CD4-positive, CD25-positive, alpha-beta regulatory T cell (primary cell): ENCODE data around the gene ZDHHC14. TPM values are rescaled to one million over a fixed set of nuclear protein-coding genes. Genes with fewer than 3 reads are reported as not detected.

Source experiments
- ATAC-seq, 2 donors: fragments of 150-1000 bp; cut with Tn5 transposase; one replicate each; pipeline ENCODE4 v1.10.0; 2021; ENCODE audit warnings: low read depth in 2 of 2, moderate number of reproducible peaks in 2 of 2, moderate library complexity in 1 of 2
- DNase-seq, 3 donors: peaks; one replicate each; pipeline versions ENCODE4 v3.0.0 to v3.0.0-alpha.2; 2012 to 2022; ENCODE audit warnings: mixed read lengths in 1 of 3
- H3K27ac ChIP-seq: one replicate; pipeline ENCODE4 v1.7.0; 2013; ENCODE audit warnings: mild to moderate bottlenecking, low read length; ENCODE audit not compliant: insufficient read depth, poor library complexity, severe bottlenecking
- H3K27me3 ChIP-seq: one replicate; pipeline ENCODE4 v1.7.0; 2013; ENCODE audit warnings: low read length; ENCODE audit not compliant: control insufficient read depth, insufficient read depth
- H3K36me3 ChIP-seq: one replicate; pipeline ENCODE4 v1.7.0; 2013; ENCODE audit warnings: mild to moderate bottlenecking, low read length, moderate library complexity; ENCODE audit not compliant: control insufficient read depth, insufficient read depth
- H3K4me1 ChIP-seq: 2 replicates; pipeline ENCODE4 v1.7.0; 2013; ENCODE audit warnings: mild to moderate bottlenecking, low read length; ENCODE audit not compliant: insufficient read depth, control insufficient read depth, poor library complexity, severe bottlenecking
- H3K4me3 ChIP-seq: one replicate; pipeline ENCODE4 v1.7.0; 2013; ENCODE audit warnings: low read depth, mild to moderate bottlenecking, low read length, moderate library complexity
- H3K9me3 ChIP-seq, 2 experiments: 1 replicate in 1 of 2; 2 replicates in 1 of 2; pipeline ENCODE4 v1.7.0; 2013; ENCODE audit warnings: low read length in 2 of 2, mild to moderate bottlenecking in 1 of 2, moderate library complexity in 1 of 2; ENCODE audit not compliant: control insufficient read depth in 2 of 2
- H3K27ac Mint-ChIP-seq, 3 donors: one replicate each; pipeline ENCODE4 v1.8.0; 2020 to 2022; ENCODE audit warnings: mild to moderate bottlenecking in 3 of 3, mixed read lengths in 3 of 3, moderate library complexity in 2 of 3
- H3K27me3 Mint-ChIP-seq: one replicate; pipeline ENCODE4 v1.8.0; 2022; ENCODE audit warnings: mild to moderate bottlenecking, mixed read lengths
- H3K36me3 Mint-ChIP-seq: one replicate; pipeline ENCODE4 v1.8.0; 2020; ENCODE audit warnings: mixed read lengths
- H3K4me1 Mint-ChIP-seq, 4 donors: one replicate each; pipeline ENCODE4 v1.8.0; 2020 to 2022; ENCODE audit warnings: mixed read lengths in 4 of 4, mild to moderate bottlenecking in 1 of 4
- H3K4me3 Mint-ChIP-seq, 4 donors: one replicate each; pipeline ENCODE4 v1.8.0; 2020 to 2022; ENCODE audit warnings: mild to moderate bottlenecking in 4 of 4, mixed read lengths in 4 of 4, moderate library complexity in 3 of 4
- H3K9me3 Mint-ChIP-seq, 7 donors: one replicate each; pipeline ENCODE4 v1.8.0; 2020 to 2022; ENCODE audit warnings: mixed read lengths in 7 of 7, mild to moderate bottlenecking in 3 of 7, moderate library complexity in 2 of 7
- polyA plus RNA-seq, 4 donors: library from polyadenylated mRNA; unstranded; fragments of 300-500 nt; fragmentation: Illumina TruSeq; gene quantifications; one replicate each; pipeline ENCODE4 v1.2.3, GENCODE V29; 2021
- total RNA-seq: library from RNA; stranded (reverse); gene quantifications from one replicate; pipeline ENCODE4 v1.2.3, GENCODE V29; 2022

Gene ZDHHC14
- total and polyA plus RNA-seq, 5 donors from 2014 or later = 0.29 to 4.2 (median 1.0) TPM

GRCh38 chr6:157484181-157484580 is 103.2 kb downstream of the ZDHHC14 start:
- Mint-ChIP-seq H3K4me1 (peaks cover 6 to 18% (median 11%) of the 10 kb centered on the region in 4 donors), H3K9me3 (peaks cover 0 to 4% (median 0%) of the 10 kb centered on the region in 7 donors), H3K27me3 (no peaks in the 10 kb centered on the region), H3K4me3 (no peak overlapping the region), H3K27ac (no peak overlapping the region), H3K36me3 (peaks cover 5% of the 10 kb centered on the region)
- ATAC-seq (no peak), DNase-seq (no peak)
- Histone ChIP-seq H3K27me3 (no peaks in the 10 kb centered on the region), H3K4me3 (no peak overlapping the region), H3K36me3 (no peaks in the 10 kb centered on the region), H3K9me3 (no peaks in the 10 kb centered on the region), H3K27ac (no peak overlapping the region), H3K4me1 (peaks cover 15% of the 10 kb centered on the region)

GRCh38 chr6:157486572-157486971 is 105.6 kb downstream of the ZDHHC14 start:
- Histone ChIP-seq H3K36me3 (no peaks in the 10 kb centered on the region), H3K4me3 (no peak overlapping the region), H3K9me3 (no peaks in the 10 kb centered on the region), H3K4me1 (peaks cover 15% of the 10 kb centered on the region), H3K27me3 (no peaks in the 10 kb centered on the region), H3K27ac (no peak overlapping the region)
- ATAC-seq (peak; percentile 62 to 74), DNase-seq (peak in 1 of 3 donors; percentile 80)
- Mint-ChIP-seq H3K4me1 (peaks cover 2 to 18% (median 13%) of the 10 kb centered on the region in 4 donors), H3K27ac (peak overlapping the region; percentile 18 to 86 (median 84)), H3K4me3 (peak overlapping the region in 1 of 4 donors; percentile 55), H3K36me3 (peaks cover 5% of the 10 kb centered on the region), H3K27me3 (no peaks in the 10 kb centered on the region), H3K9me3 (peaks cover 0 to 4% (median 0%) of the 10 kb centered on the region in 7 donors)

GRCh38 chr6:157487110-157487773 is 106.3 kb downstream of the ZDHHC14 start:
- H3K27me3 ChIP-seq = no peaks in the 10 kb centered on the region
- Mint-ChIP-seq H3K27me3 (no peaks in the 10 kb centered on the region), H3K4me1 (peaks cover 0 to 18% (median 13%) of the 10 kb centered on the region in 4 donors), H3K27ac (peak overlapping the region in 2 of 3 donors; percentile 18 to 84), H3K9me3 (peaks cover 0 to 4% (median 0%) of the 10 kb centered on the region in 7 donors), H3K36me3 (peaks cover 5% of the 10 kb centered on the region), H3K4me3 (no peak overlapping the region)
- no peaks in the 10 kb centered on the region for H3K36me3 ChIP-seq
- no peak for DNase-seq
- H3K9me3 ChIP-seq = no peaks in the 10 kb centered on the region
- no peak overlapping the region for H3K27ac ChIP-seq
- H3K4me1 ChIP-seq = peaks cover 15% of the 10 kb centered on the region
- ATAC-seq = no peak
- H3K4me3 ChIP-seq = no peak overlapping the region

DNA sequence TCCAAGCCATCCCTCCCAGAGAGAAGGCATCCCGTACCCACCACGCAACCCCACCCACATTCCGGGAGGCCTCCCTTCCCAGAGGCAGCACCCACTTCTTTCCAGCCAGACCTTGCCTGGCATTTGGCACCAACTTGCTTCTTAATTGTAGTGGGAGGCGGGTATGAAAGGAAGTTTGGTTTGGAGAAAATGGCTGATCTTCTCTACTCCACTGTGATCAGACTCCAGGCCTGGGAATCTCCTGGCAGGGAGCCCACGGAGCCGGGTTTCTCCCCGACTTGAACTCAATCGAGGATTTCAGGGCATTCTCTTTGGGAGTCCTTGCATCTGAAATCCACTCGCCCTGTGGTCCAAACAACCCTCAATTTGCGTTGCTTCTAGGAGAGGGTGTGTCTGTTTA is 107.1 kb downstream of the ZDHHC14 start:
- Histone ChIP-seq H3K4me3 (no peak overlapping the region), H3K27ac (no peak overlapping the region), H3K36me3 (no peaks in the 10 kb centered on the region), H3K9me3 (no peaks in the 10 kb centered on the region), H3K27me3 (no peaks in the 10 kb centered on the region), H3K4me1 (peaks cover 15% of the 10 kb centered on the region)
- H3K4me3 Mint-ChIP-seq = no peak overlapping the region
- H3K27me3 Mint-ChIP-seq = no peaks in the 10 kb centered on the region
- H3K9me3 Mint-ChIP-seq = peaks cover 0 to 4% (median 0%) of the 10 kb centered on the region in 7 donors
- peaks cover 0 to 20% (median 13%) of the 10 kb centered on the region in 4 donors for H3K4me1 Mint-ChIP-seq
- peak overlapping the region in 1 of 3 donors; percentile 17 for H3K27ac Mint-ChIP-seq
- DNase-seq (no peak), ATAC-seq (no peak)
- peaks cover 9% of the 10 kb centered on the region for H3K36me3 Mint-ChIP-seq

DNA sequence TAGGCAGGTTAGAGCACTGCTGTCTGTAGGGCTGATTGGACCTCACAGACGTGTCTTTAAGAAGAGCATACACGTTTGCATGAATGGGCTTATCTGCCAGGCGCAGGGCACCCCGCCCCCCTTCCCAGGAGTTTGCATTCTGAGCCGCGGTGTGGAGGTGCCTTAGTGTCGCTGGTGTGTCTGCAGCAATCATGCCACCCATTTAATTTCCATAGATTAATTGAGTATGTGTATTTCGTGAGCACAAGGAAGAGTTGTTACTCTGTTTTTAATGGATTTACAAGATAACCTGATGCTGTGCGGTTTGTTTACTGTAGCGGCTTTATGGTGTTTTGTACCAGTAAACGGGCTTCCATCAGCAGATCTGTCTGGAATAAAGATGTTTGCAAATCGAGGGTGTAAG is 107.7 kb downstream of the ZDHHC14 start:
- Histone ChIP-seq H3K4me1 (peaks cover 15% of the 10 kb centered on the region), H3K27me3 (no peaks in the 10 kb centered on the region), H3K27ac (no peak overlapping the region), H3K36me3 (no peaks in the 10 kb centered on the region), H3K9me3 (no peaks in the 10 kb centered on the region), H3K4me3 (no peak overlapping the region)
- Mint-ChIP-seq H3K27ac (peak overlapping the region in 1 of 3 donors; percentile 17), H3K36me3 (peaks cover 8% of the 10 kb centered on the region), H3K4me1 (peaks cover 0 to 20% (median 14%) of the 10 kb centered on the region in 4 donors), H3K9me3 (peaks cover 0 to 4% (median 0%) of the 10 kb centered on the region in 7 donors), H3K27me3 (no peaks in the 10 kb centered on the region), H3K4me3 (no peak overlapping the region)
- no peak for ATAC-seq
- no peak for DNase-seq

DNA sequence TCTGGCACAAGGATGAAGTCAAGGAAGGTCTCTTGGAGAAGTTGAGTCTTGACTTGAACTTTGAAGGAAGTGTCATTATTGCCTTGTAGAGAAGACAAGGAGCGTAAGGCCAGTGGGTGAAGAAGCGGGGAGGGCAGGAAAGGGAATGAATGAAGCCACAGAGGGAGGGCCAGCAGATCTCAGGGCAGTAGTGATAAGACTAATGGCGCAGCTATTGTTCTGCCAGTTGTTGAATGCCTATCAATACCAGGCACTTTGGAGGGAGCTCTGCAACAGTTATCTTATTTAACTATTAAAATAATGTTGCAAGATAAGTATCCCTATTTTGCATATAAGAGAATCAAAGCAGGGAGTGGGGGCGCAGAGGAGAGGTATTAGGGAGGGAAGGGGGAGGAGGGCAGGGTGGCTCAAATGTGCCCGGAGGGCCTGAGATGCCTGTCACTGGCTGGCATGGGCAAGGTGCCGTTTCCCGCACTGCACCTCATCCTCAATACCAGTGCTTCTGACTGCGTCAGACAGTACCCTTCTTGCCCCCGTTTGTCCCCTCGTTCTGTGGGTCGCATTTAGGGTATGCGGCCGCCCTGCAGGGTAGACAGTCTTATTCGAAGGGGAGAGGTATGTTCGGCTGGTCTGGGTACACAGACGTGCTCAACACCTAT is 109.8 kb downstream of the ZDHHC14 start:
- H3K4me1 Mint-ChIP-seq = peaks cover 0 to 23% (median 16%) of the 10 kb centered on the region in 4 donors
- ATAC-seq (no peak), DNase-seq (no peak)
- Histone ChIP-seq H3K27ac (no peak overlapping the region), H3K27me3 (no peaks in the 10 kb centered on the region), H3K4me3 (no peak overlapping the region), H3K36me3 (no peaks in the 10 kb centered on the region), H3K4me1 (peaks cover 15% of the 10 kb centered on the region), H3K9me3 (no peaks in the 10 kb centered on the region)
- peaks cover 0 to 5% (median 0%) of the 10 kb centered on the region in 7 donors for H3K9me3 Mint-ChIP-seq
- H3K4me3 Mint-ChIP-seq = no peak overlapping the region
- no peaks in the 10 kb centered on the region for H3K27me3 Mint-ChIP-seq
- peaks cover 6% of the 10 kb centered on the region for H3K36me3 Mint-ChIP-seq
- no peak overlapping the region for H3K27ac Mint-ChIP-seq

GRCh38 chr6:157491571-157492232 is 110.7 kb downstream of the ZDHHC14 start:
- Mint-ChIP-seq H3K27ac (no peak overlapping the region), H3K4me3 (no peak overlapping the region), H3K9me3 (peaks cover 0 to 5% (median 0%) of the 10 kb centered on the region in 7 donors), H3K36me3 (peaks cover 3% of the 10 kb centered on the region), H3K27me3 (no peaks in the 10 kb centered on the region), H3K4me1 (peaks cover 0 to 17% (median 8%) of the 10 kb centered on the region in 4 donors)
- Histone ChIP-seq H3K27ac (no peak overlapping the region), H3K4me3 (no peak overlapping the region), H3K4me1 (peaks cover 5% of the 10 kb centered on the region), H3K9me3 (no peaks in the 10 kb centered on the region), H3K36me3 (no peaks in the 10 kb centered on the region), H3K27me3 (no peaks in the 10 kb centered on the region)
- ATAC-seq (no peak), DNase-seq (no peak)
